ENCODE results near the gene SPO11.

The SPO11 gene

GRCh38 chr20:57329608-57330221, at the start of gene SPO11:
Gene SPO11, plus strand, starts transcription at chr20:57329803. Its CDS starts 65 bp downstream, at chr20:57329868.
- no peak for DNase-seq

- no peak for DNase-seq
These were observed 49.4 kb upstream of the SPO11 start for GRCh38 chr20:57280221-57280620.

- DNase-seq, result no peak
These were observed 47.7 kb upstream of the SPO11 start for GRCh38 chr20:57281900-57282299.

GRCh38 chr20:57282670-57283361, 46.8 kb upstream of the SPO11 start:
- DNase-seq, result no peak

- DNase-seq, result no peak
These were observed 45.7 kb upstream of the SPO11 start for GRCh38 chr20:57283860-57284259.

- DNase-seq, result no peak
These were observed 42.4 kb upstream of the SPO11 start for GRCh38 chr20:57287007-57287880.

GRCh38 chr20:57287901-57288300, 41.7 kb upstream of the SPO11 start:
- no peak for DNase-seq

- DNase-seq, result no peak
These were observed 40.8 kb upstream of the SPO11 start for GRCh38 chr20:57288651-57289277.

- no peak for DNase-seq
These were observed 40.0 kb upstream of the SPO11 start for GRCh38 chr20:57289391-57290177.

- no peak for DNase-seq
These were observed 39.5 kb upstream of the SPO11 start for GRCh38 chr20:57290178-57290484.

GRCh38 chr20:57291003-57291402, 38.6 kb upstream of the SPO11 start:
- no peak for DNase-seq

GRCh38 chr20:57291694-57292093, 37.9 kb upstream of the SPO11 start:
- DNase-seq, result no peak

GRCh38 chr20:57292611-57293010, 37.0 kb upstream of the SPO11 start:
- no peak for DNase-seq

- no peak for DNase-seq
These were observed 35.6 kb upstream of the SPO11 start for GRCh38 chr20:57293995-57294394.

- no peak for DNase-seq
These were observed 35.1 kb upstream of the SPO11 start for GRCh38 chr20:57294550-57294949.

GRCh38 chr20:57298457-57298856, 31.1 kb upstream of the SPO11 start:
- DNase-seq, result no peak

GRCh38 chr20:57301026-57301425, 28.6 kb upstream of the SPO11 start:
- no peak for DNase-seq

GRCh38 chr20:57306747-57307146, 22.9 kb upstream of the SPO11 start:
- DNase-seq, result no peak

GRCh38 chr20:57308451-57309271, 20.9 kb upstream of the SPO11 start:
- no peak for DNase-seq

GRCh38 chr20:57309544-57310115, 20.0 kb upstream of the SPO11 start:
- no peak for DNase-seq

- DNase-seq, result no peak
These were observed 18.6 kb upstream of the SPO11 start for GRCh38 chr20:57310821-57311514.

Measured in NCI-H1092 (cell line).